LNCAP (cell line): ENCODE measurements around the gene PCSK4.

ENCODE experiments used
- TF ChIP-seq, protein P1 (sequence below): fragments of 450-650 bp; IDR thresholded peaks from 2 replicates; pipeline ENCODE4 v1.5.1; 2017; ENCODE audit warnings: mild to moderate bottlenecking

Gene PCSK4

DNA sequence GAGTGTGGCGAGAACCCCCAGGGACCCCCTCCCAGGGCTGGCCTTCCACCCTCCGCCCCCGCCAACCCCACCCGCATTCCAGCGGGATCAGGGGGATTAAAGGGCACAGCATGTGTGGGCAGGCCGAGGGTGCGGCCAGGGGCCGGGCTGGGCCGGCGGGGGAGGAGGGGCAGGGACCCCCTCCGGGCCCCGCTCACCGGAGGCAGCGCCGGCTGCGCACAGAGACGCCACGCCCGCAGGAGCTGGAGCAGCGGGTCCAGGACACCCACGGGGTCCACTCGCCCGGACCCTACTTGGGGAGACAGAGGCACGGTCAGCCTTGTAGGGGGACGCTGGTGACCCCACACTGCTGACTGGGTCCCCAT lies 20.3 kb upstream of the PCSK4 start:
- TF ChIP-seq, protein P1, sequence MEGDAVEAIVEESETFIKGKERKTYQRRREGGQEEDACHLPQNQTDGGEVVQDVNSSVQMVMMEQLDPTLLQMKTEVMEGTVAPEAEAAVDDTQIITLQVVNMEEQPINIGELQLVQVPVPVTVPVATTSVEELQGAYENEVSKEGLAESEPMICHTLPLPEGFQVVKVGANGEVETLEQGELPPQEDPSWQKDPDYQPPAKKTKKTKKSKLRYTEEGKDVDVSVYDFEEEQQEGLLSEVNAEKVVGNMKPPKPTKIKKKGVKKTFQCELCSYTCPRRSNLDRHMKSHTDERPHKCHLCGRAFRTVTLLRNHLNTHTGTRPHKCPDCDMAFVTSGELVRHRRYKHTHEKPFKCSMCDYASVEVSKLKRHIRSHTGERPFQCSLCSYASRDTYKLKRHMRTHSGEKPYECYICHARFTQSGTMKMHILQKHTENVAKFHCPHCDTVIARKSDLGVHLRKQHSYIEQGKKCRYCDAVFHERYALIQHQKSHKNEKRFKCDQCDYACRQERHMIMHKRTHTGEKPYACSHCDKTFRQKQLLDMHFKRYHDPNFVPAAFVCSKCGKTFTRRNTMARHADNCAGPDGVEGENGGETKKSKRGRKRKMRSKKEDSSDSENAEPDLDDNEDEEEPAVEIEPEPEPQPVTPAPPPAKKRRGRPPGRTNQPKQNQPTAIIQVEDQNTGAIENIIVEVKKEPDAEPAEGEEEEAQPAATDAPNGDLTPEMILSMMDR = no peak

DNA sequence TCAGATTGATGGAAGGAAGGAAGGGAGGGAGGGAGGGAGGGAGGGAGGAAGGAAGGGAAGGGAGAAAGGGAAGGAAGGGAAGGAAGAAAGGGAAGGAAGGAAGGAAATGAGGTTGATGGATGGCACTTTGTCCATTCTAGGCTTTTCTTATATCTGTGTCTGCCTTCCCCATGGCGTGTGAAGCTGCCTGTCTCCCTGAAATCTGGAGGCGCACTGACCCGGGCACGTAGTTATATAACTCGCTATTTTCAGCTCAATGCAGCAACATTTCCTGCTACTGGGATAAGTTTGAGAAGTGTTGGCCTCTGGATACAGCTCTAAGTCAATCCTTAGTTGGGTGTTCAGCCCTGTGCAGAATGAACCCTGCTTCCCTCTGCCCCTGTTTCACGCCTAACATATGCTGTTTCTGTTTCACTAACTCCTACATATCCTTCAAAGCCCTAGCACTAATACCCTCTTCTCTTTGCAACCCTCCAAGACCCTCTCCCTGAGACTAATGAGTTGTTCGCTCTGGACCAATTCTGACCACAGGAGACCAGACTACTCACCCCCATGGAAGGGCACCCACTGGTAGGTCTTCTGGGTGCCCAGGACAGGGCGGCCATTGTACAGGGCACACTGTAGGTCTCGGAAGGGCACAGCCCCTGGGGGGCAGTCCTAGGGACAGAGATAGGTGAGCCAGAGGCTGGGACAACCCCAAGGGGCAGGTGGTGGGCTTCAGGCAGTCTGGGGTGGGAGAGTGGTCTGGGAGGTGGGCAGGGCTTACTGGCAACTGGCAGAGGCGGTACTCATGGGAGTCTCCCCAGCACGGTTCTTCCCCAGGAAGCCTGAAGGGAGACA lies 19.7 kb upstream of the PCSK4 start:
- TF ChIP-seq, protein P1 = no peak

DNA sequence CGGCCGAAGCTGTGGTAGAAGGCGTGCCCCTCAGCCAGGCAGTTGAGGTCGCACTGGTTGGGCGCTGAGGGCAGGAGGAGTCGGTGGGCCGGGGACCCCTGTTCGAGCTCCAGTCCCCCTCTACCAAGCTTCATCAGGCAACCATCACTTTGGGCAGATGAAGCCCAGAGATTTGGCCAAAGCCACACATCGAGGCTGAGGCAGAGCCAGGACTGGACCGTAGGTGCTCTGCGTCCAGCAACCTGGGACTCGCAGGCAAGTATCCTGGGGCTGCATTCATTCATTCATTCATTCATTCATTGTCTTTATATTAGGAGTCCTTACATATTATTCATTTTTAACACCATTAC lies 18.3 kb upstream of the PCSK4 start:
- TF ChIP-seq, protein P1 = no peak

DNA sequence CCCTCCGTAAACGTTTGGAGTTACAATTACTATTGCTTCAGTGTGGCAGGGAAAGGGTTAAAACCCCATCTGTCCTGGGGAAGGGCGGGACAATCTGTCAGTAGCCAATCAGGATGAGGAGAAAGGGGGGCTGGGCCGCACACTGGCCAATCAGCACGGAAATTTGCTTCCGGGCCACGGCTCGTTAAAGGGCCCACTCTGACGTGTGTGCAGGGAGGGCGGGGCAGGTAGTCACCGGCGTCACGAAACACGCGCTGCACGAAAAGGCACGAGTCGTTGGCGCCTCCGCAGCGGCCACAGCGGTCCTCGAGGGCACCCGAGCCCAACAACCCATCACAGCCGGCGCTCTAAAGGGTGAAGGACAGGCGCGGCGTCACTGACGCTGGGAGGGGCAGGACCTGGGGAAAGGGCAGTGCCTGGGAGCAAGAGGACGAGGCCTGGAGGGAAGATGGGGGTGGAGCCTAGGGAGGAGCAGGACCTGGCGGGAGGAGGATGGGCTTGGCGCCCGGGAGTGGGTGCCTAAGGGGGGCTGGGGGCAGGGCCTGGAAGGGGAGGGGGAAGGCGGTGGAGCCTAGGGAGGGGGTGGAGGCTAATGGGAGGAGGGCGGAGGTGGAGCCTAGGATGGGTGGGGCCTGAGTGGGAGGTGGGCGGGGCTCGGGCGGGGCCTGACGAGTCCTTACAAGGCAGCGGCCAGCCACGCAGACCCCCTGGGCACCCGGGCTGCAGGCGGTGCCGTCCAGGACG lies 17.8 kb upstream of the PCSK4 start:
- TF ChIP-seq, protein P1 = no peak

DNA sequence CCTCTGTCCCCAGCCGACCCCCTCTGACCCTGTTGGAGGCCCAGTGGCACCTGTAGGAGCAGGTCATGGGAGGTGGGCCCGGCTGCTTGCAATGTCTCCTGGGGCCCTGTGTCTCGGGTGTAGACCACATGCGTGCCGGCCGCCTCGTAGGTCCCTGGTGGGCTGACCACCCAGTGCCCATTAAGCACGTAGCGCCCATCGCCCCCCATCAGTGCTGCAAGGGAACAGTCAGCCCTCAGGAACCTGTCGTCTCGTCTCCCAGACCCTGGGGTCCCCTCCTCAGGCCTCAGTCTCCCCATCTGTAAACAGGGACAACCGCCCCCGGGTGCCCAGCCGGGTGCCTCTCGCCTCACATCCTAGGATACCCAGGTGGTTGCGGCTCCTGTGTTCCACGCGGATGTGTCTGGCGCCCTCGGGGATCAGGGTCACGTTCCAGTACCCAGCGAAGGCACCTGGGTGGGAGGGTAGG lies 17.1 kb upstream of the PCSK4 start:
- TF ChIP-seq, protein P1 = no peak

DNA sequence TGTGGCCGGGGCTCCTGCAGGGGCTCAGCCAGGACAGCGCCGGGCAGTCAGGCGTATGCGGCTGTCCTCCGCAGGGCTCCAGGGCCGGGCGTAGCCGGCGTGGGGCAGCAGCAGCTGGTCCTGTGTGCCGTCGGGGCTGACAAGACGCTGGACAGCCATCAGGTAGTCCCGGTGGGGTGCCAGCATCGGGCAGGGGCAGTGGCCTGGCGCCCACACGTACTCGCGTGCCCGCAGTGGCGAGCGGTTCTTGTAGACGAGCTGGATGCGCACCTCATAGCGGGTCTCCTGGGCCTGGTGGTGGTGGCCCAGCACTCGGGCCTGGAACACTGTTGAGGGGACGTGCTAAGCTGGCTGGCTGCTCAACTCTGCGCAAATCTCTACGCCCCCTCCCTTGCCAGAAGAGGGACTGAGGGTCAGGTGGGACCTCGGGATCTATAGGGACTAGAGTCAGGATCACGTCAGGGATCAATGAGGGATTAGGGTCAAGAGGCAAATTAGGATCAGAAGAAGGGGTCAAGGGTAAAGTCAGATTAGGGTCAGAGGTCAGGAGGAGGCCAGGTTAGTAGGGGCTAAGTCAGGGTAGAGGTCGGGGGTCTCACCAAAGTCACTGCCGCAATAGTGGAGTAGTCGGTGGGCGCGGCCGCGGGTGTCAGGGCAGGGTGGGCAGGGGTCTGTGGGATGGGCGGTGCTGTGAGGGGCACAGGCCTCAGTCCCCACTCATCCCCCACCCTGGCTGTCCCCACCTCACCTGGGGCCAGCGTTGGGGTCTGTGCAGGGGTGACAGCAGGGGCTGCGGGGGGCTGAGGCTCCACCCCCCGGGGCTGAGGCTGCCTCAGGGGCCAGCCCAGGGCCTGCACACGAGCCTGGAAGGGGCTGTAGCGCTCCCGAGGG lies 16.1 kb upstream of the PCSK4 start:
- TF ChIP-seq, protein P1 = no peak

DNA sequence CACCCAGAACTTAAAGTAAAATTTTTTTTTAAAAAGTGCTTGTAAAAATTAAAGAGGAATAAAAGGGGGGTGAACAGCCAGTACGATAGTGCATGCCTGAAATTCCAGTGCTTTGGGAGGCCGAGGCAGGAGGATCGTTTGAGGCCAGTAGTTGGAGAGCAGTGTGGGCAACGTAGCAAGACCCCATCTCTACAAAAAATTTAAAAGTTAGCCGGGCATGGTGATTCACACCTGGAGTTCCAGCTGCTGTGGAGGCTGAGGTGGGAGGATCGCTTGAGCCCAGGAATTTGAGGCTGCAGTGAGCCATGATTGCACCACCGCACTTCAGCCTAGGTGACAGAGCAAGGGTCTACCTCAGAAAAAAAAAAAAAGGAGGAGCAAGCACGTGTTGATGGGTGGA lies 14.9 kb upstream of the PCSK4 start:
- TF ChIP-seq, protein P1 = no peak
